ACHN (cell line): Measurements from ENCODE around the gene ZBTB12.
"Not testable (repeated sequence)": the region's sequence is repeated elsewhere in the genome, so short reads cannot be mapped to it uniquely, and the experiment has no call there.

ENCODE experiments used
- DNase-seq: peaks from one replicate; pipeline ENCODE4 v3.0.0-alpha.2; 2015
- in situ Hi-C: cut with HindIII; loops from 2 replicates; pipeline ENCODE4 v1.10.0; 2017; ENCODE audit warnings: low sequenced_read_pairs, low pct_ligation_motif_present, low pct_unique_long_range_greater_than_20kb

The ZBTB12 gene

GRCh38 chr6:31927242-31927862, 25.5 kb upstream of the ZBTB12 start, which contains the start of gene C2:
C2 (plus strand) TSS chr6:31927717; CDS start chr6:31927753, 36 bp downstream.
- no peak for DNase-seq
- in situ Hi-C loops, result no loop called here

GRCh38 chr6:31922942-31923341, 21.1 kb upstream of the ZBTB12 start:
- in situ Hi-C loops, result no loop called here
- DNase-seq, result peak; percentile 21

- DNase-seq, result no peak
- in situ Hi-C loops, result no loop called here
Observed at GRCh38 chr6:31920811-31921210, 18.9 kb upstream of the ZBTB12 start.

- in situ Hi-C loops, result no loop called here
Observed at GRCh38 chr6:31919624-31920303, 17.9 kb upstream of the ZBTB12 start.

GRCh38 chr6:31918069-31918720, 16.3 kb upstream of the ZBTB12 start:
- in situ Hi-C loops, result no loop called here

More at GRCh38 chr6:31919624-31920303, 17.9 kb upstream of the ZBTB12 start:
- no peak for DNase-seq

GRCh38 chr6:31915756-31916155, 13.9 kb upstream of the ZBTB12 start:
- in situ Hi-C loops, result no loop called here
- no peak for DNase-seq

More at GRCh38 chr6:31918069-31918720, 16.3 kb upstream of the ZBTB12 start:
- no peak for DNase-seq

DNA sequence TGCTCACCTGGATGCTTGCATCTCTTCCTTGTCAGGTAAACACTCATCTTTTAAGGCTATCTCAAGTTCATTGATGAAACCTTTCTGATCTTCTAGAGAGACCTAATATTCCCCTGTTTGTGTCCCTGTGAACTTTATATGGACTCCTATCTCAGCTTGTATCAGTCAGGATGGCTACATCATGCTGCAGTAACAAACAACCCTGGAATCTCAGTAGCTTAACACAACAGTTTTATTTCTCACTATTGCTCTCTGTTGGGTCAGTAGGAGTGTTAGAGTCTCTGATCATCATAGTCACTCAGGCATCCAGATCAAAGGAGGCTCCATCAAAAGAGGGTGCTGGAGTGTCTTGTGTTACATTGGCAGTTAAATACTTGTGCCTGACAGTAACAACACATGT, 13.5 kb upstream of the ZBTB12 start:
- in situ Hi-C loops, result no loop called here

DNA sequence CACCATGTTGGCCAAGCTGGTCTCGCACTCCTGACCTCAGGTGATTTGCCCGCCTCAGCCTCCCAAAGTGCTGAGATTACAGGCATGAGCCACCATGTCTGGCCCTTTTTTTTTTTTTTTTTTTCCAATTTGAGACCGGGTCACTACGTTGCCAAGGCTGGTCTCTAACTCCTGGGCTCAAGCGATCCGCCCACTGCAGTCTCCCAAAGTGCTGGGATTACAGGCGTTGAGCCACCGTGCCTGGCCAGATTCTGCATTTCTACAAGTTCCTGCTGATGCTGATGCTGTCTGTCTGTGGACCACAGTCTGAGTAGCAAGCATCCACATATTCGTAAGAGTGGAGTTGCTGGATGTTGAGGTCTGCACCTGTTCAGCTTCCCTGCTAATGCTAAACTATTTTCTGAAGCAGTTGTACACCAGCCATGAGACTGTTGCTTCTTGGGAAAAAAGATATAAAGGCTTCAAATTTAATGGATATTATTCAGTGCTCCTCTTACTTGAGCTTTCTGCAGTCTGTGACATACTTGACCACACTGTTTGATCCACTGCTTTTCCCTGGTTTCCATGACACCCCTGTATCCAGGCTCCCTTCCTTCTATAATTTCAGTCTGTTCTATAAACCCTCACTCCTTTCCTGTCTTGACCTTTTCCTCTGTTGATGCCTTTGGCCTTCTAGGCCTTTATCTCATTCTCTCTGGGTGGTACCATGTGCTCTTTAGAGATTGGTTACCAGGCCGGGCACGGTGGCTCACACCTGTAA, 10.1 kb upstream of the ZBTB12 start:
- in situ Hi-C loops, result no loop called here
- DNase-seq, result no peak

More for the DNA sequence above, 13.5 kb upstream of the ZBTB12 start:
- no peak for DNase-seq

GRCh38 chr6:31909298-31909697, 7.4 kb upstream of the ZBTB12 start:
- in situ Hi-C loops, result not testable (repeated sequence)

DNA sequence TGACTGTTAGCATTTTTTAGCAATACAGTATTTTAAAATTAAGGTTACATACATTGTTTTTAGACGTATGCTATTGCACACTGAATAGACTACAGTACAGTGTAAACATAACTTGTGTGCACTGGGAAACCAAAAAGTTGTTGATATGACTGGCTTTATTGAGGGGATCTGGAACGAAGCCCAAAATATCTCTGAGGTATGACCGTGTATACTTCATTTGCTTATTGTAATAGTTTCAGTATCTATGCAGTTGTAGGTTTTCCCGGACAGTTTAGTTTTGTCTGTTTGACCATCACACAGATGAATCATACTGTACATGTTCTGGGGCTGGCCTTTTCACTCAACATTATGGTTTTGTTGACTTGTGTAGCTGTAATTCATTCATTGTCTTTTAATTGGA, 6.9 kb upstream of the ZBTB12 start:
- DNase-seq, result no peak
- in situ Hi-C loops, result no loop called here

More at GRCh38 chr6:31909298-31909697, 7.4 kb upstream of the ZBTB12 start:
- DNase-seq, result not testable (repeated sequence)

- DNase-seq, in situ Hi-C loops: not testable (repeated sequence)
Observed at GRCh38 chr6:31908255-31908654, 6.4 kb upstream of the ZBTB12 start.

DNA sequence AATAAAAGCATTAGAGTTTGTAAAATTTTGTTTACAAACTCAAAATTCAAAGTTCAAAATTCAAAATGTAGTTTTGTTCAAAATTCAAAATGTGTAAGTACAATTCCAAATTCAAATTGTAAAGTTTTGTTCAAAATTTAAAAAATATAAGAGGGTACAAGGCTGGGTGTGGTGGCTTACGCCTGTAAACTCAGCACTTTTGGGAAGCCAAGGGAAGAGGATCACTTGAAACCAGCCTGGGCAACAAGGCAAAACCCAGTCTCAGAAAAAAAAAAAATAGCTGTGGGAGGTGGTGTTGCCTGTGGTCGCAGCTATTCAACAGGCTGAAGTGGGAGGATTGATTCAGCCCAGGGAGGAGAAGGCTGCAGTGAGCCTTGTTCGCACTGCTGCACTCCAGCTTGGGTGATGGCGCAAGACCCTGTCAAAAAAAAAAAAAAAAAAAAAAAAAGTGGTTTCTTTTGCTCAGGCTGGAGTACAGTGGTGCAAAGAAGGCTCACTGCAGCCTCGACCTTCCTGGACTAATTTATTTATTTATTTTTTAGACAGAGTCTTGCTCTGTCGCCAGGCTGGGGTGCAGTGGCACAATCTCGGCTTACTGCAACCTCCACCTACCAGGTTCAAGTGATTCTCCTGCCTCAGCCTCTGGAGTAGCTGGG, 5.4 kb upstream of the ZBTB12 start:
- in situ Hi-C loops, result no loop called here
- DNase-seq, result peak; percentile 18

- in situ Hi-C loops, DNase-seq: not testable (repeated sequence)
Observed at GRCh38 chr6:31906727-31907126, 4.8 kb upstream of the ZBTB12 start.

GRCh38 chr6:31906122-31906521, 4.2 kb upstream of the ZBTB12 start:
- DNase-seq, result no peak
- in situ Hi-C loops, result no loop called here

DNA sequence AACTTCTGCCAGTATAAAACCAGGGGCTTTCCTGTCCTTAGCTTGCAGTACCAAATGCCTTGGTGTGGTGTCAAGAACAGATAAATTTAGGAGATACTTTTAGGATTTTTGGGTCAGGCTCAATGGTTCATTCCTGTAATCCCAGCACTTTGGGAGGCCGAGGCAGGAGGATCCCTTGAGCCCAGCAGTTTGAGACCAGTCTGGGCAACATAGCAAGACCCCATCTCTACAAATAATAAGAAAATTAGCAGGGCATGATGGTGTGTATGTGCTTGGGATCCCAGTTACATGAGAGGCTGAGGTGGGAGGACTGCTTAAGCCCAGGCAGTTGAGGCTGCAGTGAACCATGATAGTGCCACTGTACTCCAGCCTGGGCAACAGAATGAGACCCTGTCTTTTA, 3.2 kb upstream of the ZBTB12 start:
- in situ Hi-C loops, result no loop called here
- no peak for DNase-seq

GRCh38 chr6:31903957-31904356, 2.1 kb upstream of the ZBTB12 start:
- in situ Hi-C loops, result no loop called here

GRCh38 chr6:31901415-31901952, 402 bp downstream of the ZBTB12 start:
- peak; percentile 40 for DNase-seq

More at GRCh38 chr6:31903957-31904356, 2.1 kb upstream of the ZBTB12 start:
- DNase-seq, result no peak

DNA sequence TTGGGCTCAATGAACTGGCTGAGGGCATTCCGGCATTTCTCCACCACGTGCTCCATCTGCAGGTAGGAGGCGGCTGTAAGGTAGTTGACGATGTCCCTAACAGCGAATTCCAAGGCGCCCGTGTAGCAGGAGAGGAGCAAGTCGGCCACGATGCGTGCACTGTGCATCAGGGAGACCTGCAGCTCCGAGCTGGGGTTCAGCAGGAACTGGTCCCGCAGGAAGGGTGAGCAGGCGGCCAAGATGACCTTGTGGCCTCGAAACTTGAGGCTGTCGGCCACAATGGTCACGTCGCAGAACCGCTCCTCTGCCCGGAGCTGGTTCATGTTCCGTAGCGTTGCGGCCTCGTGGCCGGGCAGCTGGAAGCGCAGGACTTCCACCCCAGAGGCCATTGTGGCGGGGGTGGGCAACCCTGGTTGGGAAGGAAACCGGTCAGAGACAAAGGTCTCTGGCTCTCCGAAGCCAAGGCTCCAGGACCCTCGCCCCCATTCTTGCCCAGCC, 920 bp downstream of the ZBTB12 start:
- no peak for DNase-seq
- in situ Hi-C loops, result no loop called here

More at GRCh38 chr6:31901415-31901952, 402 bp downstream of the ZBTB12 start:
- in situ Hi-C loops, result no loop called here
